GM21825 (cell line): ENCODE data around the gene NFIA.
"Not testable (repeated sequence)": the region's sequence is repeated elsewhere in the genome, so short reads cannot be mapped to it uniquely, and the experiment has no call there.

Source experiments
- ATAC-seq: cut with Tn5 transposase; IDR thresholded peaks from one replicate; pipeline ENCODE4 v1.9.1; 2021; ENCODE audit warnings: mild to moderate bottlenecking, moderate library complexity; ENCODE audit not compliant: unreplicated experiment

The NFIA gene

DNA sequence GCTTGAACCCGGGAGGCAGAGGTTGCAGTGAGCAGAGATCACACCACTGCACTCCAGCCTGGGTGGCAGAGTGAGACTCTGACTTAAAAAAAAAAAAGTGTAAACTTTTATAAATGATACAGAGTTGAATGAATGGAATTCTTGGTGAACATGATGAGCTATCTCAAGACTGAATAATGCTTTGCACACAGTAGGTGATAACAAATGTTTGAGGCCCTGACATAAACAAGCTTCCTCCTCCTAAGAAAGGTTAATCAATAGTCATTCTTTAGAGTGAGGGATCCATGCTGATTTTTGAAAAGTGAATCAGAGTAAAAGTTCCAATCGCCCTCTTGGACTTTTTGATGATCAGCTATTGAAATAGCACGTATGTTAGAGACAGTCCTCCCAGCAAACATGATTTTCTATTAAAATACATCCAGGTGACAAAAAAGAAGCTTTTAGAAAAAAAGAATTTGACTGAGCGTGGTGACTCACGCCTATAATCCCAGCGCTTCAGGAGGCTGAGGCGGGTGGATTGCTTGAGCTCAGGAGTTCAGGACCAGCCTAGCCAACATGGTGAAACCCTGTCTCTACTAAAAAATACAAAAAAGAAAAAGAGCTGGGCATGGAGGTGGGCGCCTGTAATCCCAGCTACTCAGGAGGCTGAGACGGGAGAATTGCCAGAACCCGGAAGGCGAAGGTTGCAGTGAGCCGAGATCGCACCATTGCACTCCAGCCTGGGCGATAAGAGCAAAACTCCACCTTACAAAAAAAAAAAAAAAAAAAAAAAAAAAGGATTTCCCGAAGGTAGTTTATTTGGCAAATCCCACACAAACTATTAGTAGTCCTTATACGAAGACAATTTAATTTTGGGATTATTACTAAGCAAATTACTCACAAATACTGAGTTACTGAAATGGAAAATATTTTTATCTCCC, 181.8 kb downstream of the NFIA start:
- no peak for ATAC-seq

- ATAC-seq = no peak
These were observed 182.5 kb downstream of the NFIA start for GRCh38 chr1:61264825-61265242.

GRCh38 chr1:61265665-61266064, 183.3 kb downstream of the NFIA start:
- no peak for ATAC-seq

DNA sequence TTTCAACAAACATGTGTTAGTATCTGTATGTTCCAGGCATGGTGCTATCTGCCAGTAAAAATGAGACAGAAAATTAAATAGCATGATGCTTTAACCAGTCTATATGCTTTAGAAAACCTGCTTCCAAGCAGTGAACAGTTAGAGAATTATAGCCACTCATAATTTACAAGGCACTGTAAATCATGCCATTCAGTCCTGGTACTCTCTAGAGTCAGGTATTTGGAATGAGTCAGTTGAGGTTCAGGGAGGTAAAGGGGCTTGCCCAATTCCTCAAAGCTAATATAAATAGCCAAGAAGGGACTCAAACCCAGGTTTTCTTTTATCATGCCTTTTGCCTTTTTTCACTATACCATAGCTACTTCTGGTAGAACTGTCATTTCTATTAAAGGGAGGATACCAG, 184.4 kb downstream of the NFIA start:
- ATAC-seq = no peak

GRCh38 chr1:61268546-61269240, 186.3 kb downstream of the NFIA start:
- no peak for ATAC-seq

DNA sequence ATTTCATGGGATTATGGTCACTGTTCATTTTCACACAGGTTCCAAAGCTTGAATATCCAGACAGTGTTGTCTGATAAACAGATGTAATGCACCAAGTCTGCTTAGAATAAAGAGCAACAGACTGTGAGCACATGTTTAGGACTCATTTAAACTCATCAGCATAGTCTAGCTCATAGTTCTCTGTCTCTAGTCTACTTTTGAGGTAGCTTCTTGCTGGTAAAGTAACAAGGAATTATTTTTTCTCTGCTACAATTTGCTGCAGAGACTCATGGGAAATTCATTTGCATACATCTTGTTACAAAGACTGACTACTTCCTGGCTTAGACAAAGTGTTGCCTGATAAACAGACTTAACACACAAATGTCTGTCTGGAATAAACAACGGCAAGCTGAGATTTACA, 187.2 kb downstream of the NFIA start:
- ATAC-seq = no peak

GRCh38 chr1:61270107-61270506, 187.7 kb downstream of the NFIA start:
- ATAC-seq = no peak

DNA sequence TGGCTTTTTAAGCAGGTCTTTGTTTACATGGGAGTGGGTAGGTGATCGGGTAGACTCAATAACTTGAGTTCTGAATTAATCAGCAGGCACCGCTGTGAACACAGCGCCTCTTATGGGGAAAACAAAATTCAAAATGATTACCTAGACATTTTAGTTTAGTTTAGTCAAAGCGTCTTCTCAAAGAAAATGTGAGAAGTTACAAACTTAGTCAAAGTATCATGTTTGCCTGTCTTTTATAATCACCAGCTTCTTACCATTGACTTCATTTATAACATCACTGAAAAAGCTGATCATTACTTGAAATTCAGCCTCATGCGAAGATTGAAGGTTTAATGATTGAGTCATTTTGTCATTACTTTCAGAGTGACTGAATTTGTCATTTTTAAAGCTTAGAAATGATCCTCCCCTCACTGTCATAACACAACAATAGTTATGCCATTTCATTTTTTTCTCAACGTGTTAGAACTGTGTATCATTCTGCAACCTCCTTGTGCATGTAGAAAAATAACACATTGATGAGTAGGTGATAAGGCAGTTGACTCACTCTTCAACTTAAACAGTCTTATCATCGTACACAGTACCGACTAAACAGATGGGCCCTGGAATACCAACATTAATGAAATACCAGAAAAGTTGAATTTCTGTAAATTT, 188.5 kb downstream of the NFIA start:
- ATAC-seq = no peak

GRCh38 chr1:61271412-61271789, 189.0 kb downstream of the NFIA start:
- ATAC-seq = no peak

- no peak for ATAC-seq
These were observed 190.9 kb downstream of the NFIA start for GRCh38 chr1:61273167-61273705.

- no peak for ATAC-seq
These were observed 191.5 kb downstream of the NFIA start for GRCh38 chr1:61273861-61274260.

DNA sequence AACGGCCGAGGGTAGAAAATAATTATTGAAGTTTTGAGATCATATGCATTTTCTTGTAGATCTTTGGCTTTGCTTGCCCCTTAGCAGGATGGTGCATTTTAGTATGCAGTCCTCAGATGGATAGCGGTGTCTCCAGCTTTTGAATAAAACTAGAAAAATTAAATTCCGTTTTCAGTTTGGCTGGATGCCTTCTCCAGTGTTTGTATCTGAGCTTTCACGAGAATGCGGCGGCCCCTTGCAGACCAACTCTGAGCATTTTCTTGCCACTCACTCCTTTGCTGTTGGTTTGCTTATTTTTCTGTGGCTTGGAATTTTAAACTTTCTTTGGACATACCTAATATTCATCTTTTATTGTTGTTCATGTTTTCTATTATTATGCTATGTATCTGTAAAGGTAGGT, 192.6 kb downstream of the NFIA start:
- ATAC-seq = no peak

- no peak for ATAC-seq
These were observed 193.9 kb downstream of the NFIA start for GRCh38 chr1:61276246-61276645.

DNA sequence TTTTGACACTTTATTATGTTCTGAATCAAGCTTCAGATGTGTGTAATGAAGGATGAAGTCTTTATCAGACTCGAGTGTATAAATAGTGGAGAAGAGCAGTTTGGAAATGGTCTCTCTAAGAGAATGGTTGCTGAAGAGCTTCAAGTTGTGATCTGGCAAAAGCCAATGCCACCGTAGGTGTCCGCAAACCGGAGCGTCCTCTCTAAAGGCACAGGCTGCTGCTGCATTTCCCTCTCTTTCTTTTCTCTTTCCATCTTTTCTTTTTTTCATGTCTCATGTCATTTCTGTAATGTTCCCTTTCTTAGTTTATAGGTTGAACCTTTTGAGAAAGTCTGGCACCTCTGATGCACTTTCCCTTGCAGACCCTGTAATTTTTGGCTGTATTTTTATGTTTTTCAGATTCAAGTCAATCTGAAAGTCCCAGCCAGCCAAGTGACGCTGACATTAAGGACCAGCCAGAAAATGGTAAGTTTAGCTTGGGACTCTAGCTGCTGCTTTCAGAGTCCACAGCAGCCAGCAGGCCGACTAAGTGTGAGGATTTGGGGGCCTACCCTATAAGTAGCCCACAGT, 194.8 kb downstream of the NFIA start:
- ATAC-seq = no peak

DNA sequence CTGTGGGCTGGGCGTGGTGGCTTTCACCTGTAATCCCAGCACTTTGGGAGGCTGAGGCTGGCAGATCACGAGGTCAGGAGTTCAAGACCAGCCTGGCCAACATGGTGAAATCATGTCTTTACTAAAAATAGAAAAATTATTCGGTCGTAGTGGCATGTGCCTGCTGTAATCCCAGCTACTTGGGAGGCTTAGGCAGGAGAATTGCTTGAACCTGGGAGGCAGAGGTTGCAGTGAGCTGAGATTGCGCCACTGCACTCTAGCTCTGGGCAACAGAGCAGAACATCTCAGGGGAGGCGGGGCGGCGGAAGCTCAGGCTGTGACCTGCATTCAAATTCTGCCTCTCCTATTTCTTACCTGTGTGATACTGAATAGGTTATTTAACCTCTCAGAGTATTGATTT, 196.1 kb downstream of the NFIA start:
- not testable (repeated sequence) for ATAC-seq

- no peak for ATAC-seq
These were observed 196.6 kb downstream of the NFIA start for GRCh38 chr1:61278966-61279365.

DNA sequence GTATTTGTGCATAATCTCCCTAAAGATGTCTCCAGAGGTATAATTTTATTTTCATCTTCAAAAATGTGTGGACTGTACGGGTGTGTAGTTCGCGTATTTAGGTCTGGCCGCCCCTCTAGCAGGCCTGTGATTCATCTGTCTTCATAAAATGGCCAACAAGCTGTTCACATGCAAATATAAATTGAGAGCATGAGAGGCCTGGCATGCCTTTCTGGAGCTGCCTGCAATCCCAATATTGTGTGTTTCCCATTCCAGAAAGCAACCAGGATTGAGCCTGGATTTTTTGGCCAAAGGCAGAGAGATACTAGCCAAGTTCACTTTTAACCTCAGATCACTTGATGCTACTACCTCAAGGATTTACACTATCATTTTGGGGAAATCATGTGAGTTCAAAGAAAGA, 197.2 kb downstream of the NFIA start:
- ATAC-seq = no peak

DNA sequence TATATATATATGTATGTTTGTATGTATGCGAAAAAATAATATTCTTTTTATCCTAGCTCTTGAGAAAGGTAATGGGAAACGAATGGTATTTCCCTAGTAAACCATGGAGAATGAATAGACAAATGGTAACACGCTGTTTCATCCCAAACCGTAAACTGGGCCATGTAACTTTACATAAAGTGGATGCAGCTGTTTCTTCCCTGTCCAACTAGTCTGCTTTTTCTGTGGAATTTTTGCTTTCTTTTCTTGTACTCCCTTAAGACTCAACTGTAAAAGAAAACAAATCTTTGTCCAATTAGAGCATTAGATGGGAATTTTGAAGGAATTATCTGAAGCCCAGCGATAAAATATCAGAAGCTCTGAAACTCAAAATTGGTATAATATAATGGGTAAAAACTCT, 198.1 kb downstream of the NFIA start:
- ATAC-seq = no peak

- ATAC-seq = no peak
These were observed 200.0 kb downstream of the NFIA start for GRCh38 chr1:61282387-61282786.

- no peak for ATAC-seq
These were observed 202.0 kb downstream of the NFIA start for GRCh38 chr1:61284248-61284854.

GRCh38 chr1:61284936-61285335, 202.6 kb downstream of the NFIA start:
- no peak for ATAC-seq
